SK-N-MC (cell line): ENCODE measurements around the gene COBL.

Source experiments
- EZH2 ChIP-seq: fragments of 200-600 bp; sonication (generic); IDR thresholded peaks from one replicate; pipeline ENCODE4 v1.6.1; 2017; ENCODE audit warnings: antibody characterized with exemption
- POLR2AphosphoS5 ChIP-seq: IDR thresholded peaks from 2 replicates; pipeline ENCODE4 v1.6.1; 2012; ENCODE audit warnings: mild to moderate bottlenecking, low read depth, low read length, borderline replicate concordance

GRCh38 chr7:51276967-51277366, 39.6 kb downstream of the COBL start:
- TF ChIP-seq EZH2 (no peak), POLR2AphosphoS5 (no peak)
